SK-N-SH (cell line): ENCODE data around the gene AGAP1. TPM values are rescaled to one million over a fixed set of nuclear protein-coding genes. Genes with fewer than 3 reads are reported as not detected.

Experiments used
- CTCF ChIA-PET: fragments of 300-600, 350-600 bp; formaldehyde crosslinking; extraction: SDS; loops from one replicate; lab custom pipeline; 2021; lab: Yijun Ruan, JAX
- POLR2A ChIA-PET: fragments of 350-600 bp; sonication (Branson Sonifier 250); formaldehyde crosslinking; extraction: SDS; loops from one replicate; lab custom pipeline; 2020; ENCODE audit warnings: antibody characterized with exemption, inconsistent platforms; lab: Yijun Ruan, JAX
- DNase-seq: peaks from one replicate; pipeline ENCODE4 v3.0.0; 2012
- H2AFZ ChIP-seq: fragments of 200-600 bp; sonication (generic); 2 replicates; pipeline ENCODE4 v1.8.1; 2016; ENCODE audit warnings: antibody characterized with exemption, mild to moderate bottlenecking, low read depth
- H3F3A ChIP-seq: fragments of 200-600 bp; sonication (generic); replicated peaks from 2 replicates; pipeline ENCODE3; 2016; ENCODE audit warnings: antibody characterized with exemption, mild to moderate bottlenecking; ENCODE audit not compliant: insufficient read depth
- H3K27ac ChIP-seq, 2 experiments: fragments of 200-500 bp in 1 of 2; fragments of 200-600 bp in 1 of 2; sonication (Bioruptor generic) in 1 of 2; sonication (generic), shearing (Covaris generic) in 1 of 2; 2 replicates each; pipeline versions ENCODE4 v1.5.1 to v1.6.1; 2014 to 2016; ENCODE audit warnings: low read depth in 2 of 2, inconsistent platforms in 1 of 2, low read length in 1 of 2, mild to moderate bottlenecking in 1 of 2, mixed read lengths in 1 of 2
- H3K27me3 ChIP-seq: fragments of 200-600 bp; sonication (generic), shearing (Covaris generic); 2 replicates; pipeline ENCODE4 v1.6.1; 2016; ENCODE audit warnings: mixed run types; ENCODE audit not compliant: insufficient read depth
- H3K36me3 ChIP-seq, 2 experiments: fragments of 200-500 bp in 1 of 2; fragments of 200-600 bp in 1 of 2; sonication (Bioruptor generic) in 1 of 2; sonication (generic) in 1 of 2; replicated peaks in 1 of 2; 2 replicates each; pipeline versions ENCODE3 to v1.5.1; 2014 to 2016; ENCODE audit warnings: low read length in 1 of 2, mild to moderate bottlenecking in 1 of 2; ENCODE audit not compliant: insufficient read depth in 2 of 2, control insufficient read depth in 1 of 2
- H3K4me1 ChIP-seq, 2 experiments: fragments of 200-500 bp in 1 of 2; fragments of 200-600 bp in 1 of 2; sonication (Bioruptor generic) in 1 of 2; sonication (generic), shearing (Covaris generic) in 1 of 2; 2 replicates each; pipeline versions ENCODE4 v1.5.1 to v1.6.1; 2014 to 2016; ENCODE audit warnings: low read depth in 1 of 2, low read length in 1 of 2, mixed run types in 1 of 2; ENCODE audit not compliant: insufficient read depth in 2 of 2, control insufficient read depth in 1 of 2
- H3K4me2 ChIP-seq: fragments of 200-600 bp; sonication (generic), shearing (Covaris generic); 2 replicates; pipeline ENCODE4 v1.6.1; 2017; ENCODE audit warnings: mixed run types
- H3K4me3 ChIP-seq, 2 experiments: fragments of 200-500 bp in 1 of 2; fragments of 200-600 bp in 1 of 2; sonication (Bioruptor generic) in 1 of 2; sonication (generic), shearing (Covaris generic) in 1 of 2; 2 replicates each; pipeline versions ENCODE4 v1.5.1 to v1.8.1; 2014 to 2016; ENCODE audit warnings: low read depth in 2 of 2, inconsistent platforms in 1 of 2, low read length in 1 of 2, mild to moderate bottlenecking in 1 of 2, mixed read lengths in 1 of 2, moderate library complexity in 1 of 2
- H3K79me2 ChIP-seq: fragments of 200-600 bp; sonication (generic); 2 replicates; pipeline ENCODE4 v1.8.1; 2017; ENCODE audit warnings: mild to moderate bottlenecking; ENCODE audit not compliant: insufficient read depth
- H3K9ac ChIP-seq: fragments of 200-600 bp; sonication (generic); 2 replicates; pipeline ENCODE4 v1.6.1; 2017; ENCODE audit warnings: mixed run types
- H3K9me2 ChIP-seq: fragments of 200-600 bp; sonication (generic); 2 replicates; pipeline ENCODE4 v1.6.1; 2017; ENCODE audit warnings: mixed run types
- H3K9me3 ChIP-seq: fragments of 200-600 bp; sonication (generic); 2 replicates; pipeline ENCODE4 v1.6.1; 2017; ENCODE audit warnings: mixed run types, mild to moderate bottlenecking, moderate library complexity
- H4K20me1 ChIP-seq: fragments of 200-600 bp; sonication (generic); 2 replicates; pipeline ENCODE4 v1.6.1; 2017; ENCODE audit warnings: mild to moderate bottlenecking, mixed run types; ENCODE audit not compliant: insufficient read depth
- CHD2 ChIP-seq: fragments of 150-350 bp; IDR thresholded peaks from 2 replicates; pipeline ENCODE4 v1.6.1; 2018; ENCODE audit warnings: low read length; ENCODE audit not compliant: partially characterized antibody
- ELF1 ChIP-seq: IDR thresholded peaks from 2 replicates; pipeline ENCODE4 v1.4.0; 2012
- FOSL2 ChIP-seq: IDR thresholded peaks from 2 replicates; pipeline ENCODE4 v1.4.0; 2012; ENCODE audit warnings: low read depth, mild to moderate bottlenecking, moderate library complexity, borderline replicate concordance
- FOXM1 ChIP-seq: IDR thresholded peaks from 2 replicates; pipeline ENCODE4 v1.4.0; 2012; ENCODE audit warnings: low read depth, mild to moderate bottlenecking
- GABPA ChIP-seq: IDR thresholded peaks from 2 replicates; pipeline ENCODE4 v1.4.0; 2012; ENCODE audit warnings: low read depth, mild to moderate bottlenecking
- GATA2 ChIP-seq: sonication (generic); formaldehyde crosslinking; IDR thresholded peaks from 2 replicates; pipeline ENCODE4 v1.5.0; 2020; ENCODE audit warnings: mild to moderate bottlenecking, missing genetic modification reagents
- MEF2A ChIP-seq: IDR thresholded peaks from 2 replicates; pipeline ENCODE4 v1.4.0; 2012; ENCODE audit warnings: low read depth, borderline replicate concordance
- POLR2AphosphoS5 ChIP-seq: IDR thresholded peaks from 2 replicates; pipeline ENCODE4 v1.6.1; 2012; ENCODE audit warnings: low read depth, low read length
- RAD21 ChIP-seq: IDR thresholded peaks from 2 replicates; pipeline ENCODE4 v1.6.1; 2012; ENCODE audit warnings: mild to moderate bottlenecking, low read length
- RCOR1 ChIP-seq: fragments of 150-350 bp; IDR thresholded peaks from 2 replicates; pipeline ENCODE4 v1.6.1; 2017; ENCODE audit warnings: antibody characterized with exemption, low read length
- RXRA ChIP-seq: IDR thresholded peaks from 2 replicates; pipeline ENCODE4 v1.4.0; 2012; ENCODE audit warnings: low read depth, mild to moderate bottlenecking, borderline replicate concordance
- SMC3 ChIP-seq: IDR thresholded peaks from 2 replicates; pipeline ENCODE4 v1.6.1; 2012; ENCODE audit warnings: low read depth, low read length, improper control_type of control experiment
- TEAD4 ChIP-seq: IDR thresholded peaks from 2 replicates; pipeline ENCODE4 v1.4.0; 2012; ENCODE audit warnings: mild to moderate bottlenecking, borderline replicate concordance; ENCODE audit not compliant: insufficient read depth
- WGBS: methylation state at CpG from one replicate; pipeline ENCODE4 v1.1.6; 2017; ENCODE audit warnings: low lambda C conversion rate; 5-methylcytosine and 5-hydroxymethylcytosine counted together
- polyA plus RNA-seq, 3 experiments: library from polyadenylated mRNA; depleted of rRNA; stranded (reverse); fragments of >200 nt; gene quantifications; 2 replicates each; pipeline ENCODE4 v1.2.3, GENCODE V29; 2012
- TF ChIP-seq, protein P1 (sequence below): fragments of 200-600 bp; sonication (generic); IDR thresholded peaks from 2 replicates; pipeline ENCODE4 v1.6.1; 2017; ENCODE audit warnings: antibody characterized with exemption, mild to moderate bottlenecking, moderate library complexity
- TF ChIP-seq, protein P2 (sequence below): IDR thresholded peaks from 2 replicates; pipeline ENCODE4 v1.4.0; 2012; ENCODE audit warnings: low read depth
- TF ChIP-seq, protein P3 (sequence below): fragments of 150-350 bp; IDR thresholded peaks from 2 replicates; pipeline ENCODE4 v1.6.1; 2016; ENCODE audit warnings: mild to moderate bottlenecking, low read depth, low read length
- TF ChIP-seq, protein P4 (sequence below): IDR thresholded peaks from 2 replicates; pipeline ENCODE4; 2012

AGAP1 gene
- polyA plus RNA-seq, 1 of the 3 experiments (the other 2 are of a cell fraction) = 8.8 TPM

DNA sequence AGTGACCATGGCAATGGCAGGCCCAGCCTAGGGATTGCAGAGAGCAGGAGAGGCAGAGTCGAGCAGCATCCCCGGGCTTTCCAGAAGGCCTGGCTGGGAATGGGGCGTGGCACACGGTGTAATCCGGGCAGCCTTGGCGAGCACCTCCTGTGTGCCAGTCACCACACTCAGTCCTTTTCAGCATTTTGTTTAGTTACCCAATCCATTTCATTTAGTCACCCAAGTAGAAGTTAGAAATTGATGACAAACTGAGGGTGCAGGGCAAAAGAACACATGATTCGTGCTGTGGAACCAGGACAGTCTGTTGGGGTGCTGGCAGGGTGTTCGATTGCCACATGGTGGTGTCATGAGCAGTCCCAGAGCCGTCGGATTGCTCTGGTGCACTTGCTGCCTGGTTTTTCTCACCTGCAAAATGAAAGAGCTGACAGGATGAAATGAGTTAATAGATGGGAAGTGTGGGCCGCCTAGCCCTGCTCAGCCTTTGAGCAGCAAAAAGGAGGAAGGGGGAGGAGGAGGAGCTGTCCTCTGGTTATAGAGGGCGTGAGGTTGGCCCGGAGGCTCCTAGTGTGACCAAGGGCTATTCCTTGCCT is 299.4 kb downstream of the AGAP1 start:
- no peak overlapping the region for H3K4me2 ChIP-seq
- TF ChIP-seq POLR2AphosphoS5 (no peak), RAD21 (peak; percentile 42)
- H3K27me3 ChIP-seq = no peaks in the 10 kb centered on the region
- no peaks in the 10 kb centered on the region for H3K9me3 ChIP-seq
- peak; percentile 37 for DNase-seq
- no peaks in the 10 kb centered on the region for H3K79me2 ChIP-seq
- WGBS = 87% methylated on average over 13 of the region's 13 CpGs
- H3F3A ChIP-seq = no peaks in the 10 kb centered on the region
- no peak overlapping the region for H2AFZ ChIP-seq
- peaks cover 0 to 7% of the 10 kb centered on the region in 2 experiments for H3K36me3 ChIP-seq
- no peak overlapping the region for H3K27ac ChIP-seq
- H3K4me3 ChIP-seq = no peak overlapping the region
- peaks cover 0 to 3% of the 10 kb centered on the region in 2 experiments; a peak in 1 of 4 replicates for H3K4me1 ChIP-seq
- H3K9me2 ChIP-seq = no peaks in the 10 kb centered on the region
- ChIA-PET CTCF (interaction anchor here (0.6 to 18.0 kb wide), 14 partner anchors 8 to 394 kb away, joined by 3 to 248 read pairs (median 3); no protein-coding TSS in a partner anchor), POLR2A (no interaction called here)
- H3K9ac ChIP-seq = no peak overlapping the region
- H4K20me1 ChIP-seq = no peaks in the 10 kb centered on the region

DNA sequence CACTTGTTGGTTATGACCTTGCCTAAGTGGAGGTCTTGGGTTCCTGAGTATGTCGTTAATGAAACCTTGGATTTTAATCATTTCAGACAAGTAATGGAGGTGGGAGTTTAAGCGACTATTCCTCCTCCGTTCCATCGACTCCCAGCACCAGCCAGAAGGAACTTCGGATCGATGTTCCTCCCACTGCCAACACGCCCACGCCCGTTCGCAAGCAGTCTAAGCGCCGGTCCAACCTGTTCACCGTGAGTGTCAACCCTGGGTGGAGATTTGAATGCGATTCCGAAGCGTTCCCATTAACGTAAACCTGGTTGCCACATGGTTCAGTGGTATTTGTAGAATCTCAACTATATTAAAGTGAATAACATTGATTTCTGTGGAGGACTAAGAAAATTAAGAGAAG is 305.4 kb downstream of the AGAP1 start:
- H4K20me1 ChIP-seq = no peaks in the 10 kb centered on the region
- H3K9me3 ChIP-seq = no peaks in the 10 kb centered on the region
- no peaks in the 10 kb centered on the region for H3K27me3 ChIP-seq
- ChIA-PET POLR2A (no interaction called here), CTCF (interaction anchor here (18.0 kb wide), 1 partner anchor 377 kb away, joined by 248 read pairs; no protein-coding TSS in a partner anchor)
- TF ChIP-seq TEAD4 (no peak), FOSL2 (no peak), GABPA (no peak), RXRA (no peak), CHD2 (no peak), MEF2A (no peak), FOXM1 (no peak), ELF1 (no peak), RCOR1 (no peak), GATA2 (CRISPR knock-in tag) (no peak), SMC3 (no peak)
- TF ChIP-seq, protein P1, sequence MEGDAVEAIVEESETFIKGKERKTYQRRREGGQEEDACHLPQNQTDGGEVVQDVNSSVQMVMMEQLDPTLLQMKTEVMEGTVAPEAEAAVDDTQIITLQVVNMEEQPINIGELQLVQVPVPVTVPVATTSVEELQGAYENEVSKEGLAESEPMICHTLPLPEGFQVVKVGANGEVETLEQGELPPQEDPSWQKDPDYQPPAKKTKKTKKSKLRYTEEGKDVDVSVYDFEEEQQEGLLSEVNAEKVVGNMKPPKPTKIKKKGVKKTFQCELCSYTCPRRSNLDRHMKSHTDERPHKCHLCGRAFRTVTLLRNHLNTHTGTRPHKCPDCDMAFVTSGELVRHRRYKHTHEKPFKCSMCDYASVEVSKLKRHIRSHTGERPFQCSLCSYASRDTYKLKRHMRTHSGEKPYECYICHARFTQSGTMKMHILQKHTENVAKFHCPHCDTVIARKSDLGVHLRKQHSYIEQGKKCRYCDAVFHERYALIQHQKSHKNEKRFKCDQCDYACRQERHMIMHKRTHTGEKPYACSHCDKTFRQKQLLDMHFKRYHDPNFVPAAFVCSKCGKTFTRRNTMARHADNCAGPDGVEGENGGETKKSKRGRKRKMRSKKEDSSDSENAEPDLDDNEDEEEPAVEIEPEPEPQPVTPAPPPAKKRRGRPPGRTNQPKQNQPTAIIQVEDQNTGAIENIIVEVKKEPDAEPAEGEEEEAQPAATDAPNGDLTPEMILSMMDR = no peak
- TF ChIP-seq, protein P2, sequence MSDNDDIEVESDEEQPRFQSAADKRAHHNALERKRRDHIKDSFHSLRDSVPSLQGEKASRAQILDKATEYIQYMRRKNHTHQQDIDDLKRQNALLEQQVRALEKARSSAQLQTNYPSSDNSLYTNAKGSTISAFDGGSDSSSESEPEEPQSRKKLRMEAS = no peak
- TF ChIP-seq, protein P3, sequence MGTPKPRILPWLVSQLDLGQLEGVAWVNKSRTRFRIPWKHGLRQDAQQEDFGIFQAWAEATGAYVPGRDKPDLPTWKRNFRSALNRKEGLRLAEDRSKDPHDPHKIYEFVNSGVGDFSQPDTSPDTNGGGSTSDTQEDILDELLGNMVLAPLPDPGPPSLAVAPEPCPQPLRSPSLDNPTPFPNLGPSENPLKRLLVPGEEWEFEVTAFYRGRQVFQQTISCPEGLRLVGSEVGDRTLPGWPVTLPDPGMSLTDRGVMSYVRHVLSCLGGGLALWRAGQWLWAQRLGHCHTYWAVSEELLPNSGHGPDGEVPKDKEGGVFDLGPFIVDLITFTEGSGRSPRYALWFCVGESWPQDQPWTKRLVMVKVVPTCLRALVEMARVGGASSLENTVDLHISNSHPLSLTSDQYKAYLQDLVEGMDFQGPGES = no peak
- TF ChIP-seq, protein P4, sequence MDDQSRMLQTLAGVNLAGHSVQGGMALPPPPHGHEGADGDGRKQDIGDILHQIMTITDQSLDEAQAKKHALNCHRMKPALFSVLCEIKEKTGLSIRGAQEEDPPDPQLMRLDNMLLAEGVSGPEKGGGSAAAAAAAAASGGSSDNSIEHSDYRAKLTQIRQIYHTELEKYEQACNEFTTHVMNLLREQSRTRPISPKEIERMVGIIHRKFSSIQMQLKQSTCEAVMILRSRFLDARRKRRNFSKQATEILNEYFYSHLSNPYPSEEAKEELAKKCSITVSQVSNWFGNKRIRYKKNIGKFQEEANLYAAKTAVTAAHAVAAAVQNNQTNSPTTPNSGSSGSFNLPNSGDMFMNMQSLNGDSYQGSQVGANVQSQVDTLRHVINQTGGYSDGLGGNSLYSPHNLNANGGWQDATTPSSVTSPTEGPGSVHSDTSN = no peak
- peaks cover 0 to 9% of the 10 kb centered on the region in 2 experiments for H3K36me3 ChIP-seq
- WGBS = 90% methylated on average over 17 of the region's 17 CpGs
- H3K4me1 ChIP-seq = no peaks in the 10 kb centered on the region
- no peak overlapping the region for H3K27ac ChIP-seq
- H3K4me2 ChIP-seq = no peak overlapping the region
- DNase-seq = no peak
- no peak overlapping the region for H3K9ac ChIP-seq
- H3F3A ChIP-seq = peaks cover 3% of the 10 kb centered on the region
- no peaks in the 10 kb centered on the region for H3K9me2 ChIP-seq
- H3K4me3 ChIP-seq = no peak overlapping the region
- H2AFZ ChIP-seq = no peak overlapping the region
- no peaks in the 10 kb centered on the region for H3K79me2 ChIP-seq
